ENCODE results near the gene PRKAB1. TPM values are rescaled to one million over a fixed set of nuclear protein-coding genes. Genes with fewer than 3 reads are reported as not detected.
A peak's percentile ranks its signal among the peaks of the same experiment; 100 is the strongest.

Gene PRKAB1
- total RNA-seq, 1 experiment from 2014 or later: 34.1 TPM

- Histone ChIP-seq H3K4me1 (ENCODE audit: insufficient read depth, low read length, poor library complexity, severe bottlenecking) (peaks cover 63% of the 10 kb centered on the region), H3K36me3 (ENCODE audit: insufficient read depth, low read length, poor library complexity, severe bottlenecking) (no peaks in the 10 kb centered on the region), H3K4me3 (ENCODE audit: low read depth, low read length, poor library complexity, severe bottlenecking) (no peak overlapping the region), H3K27me3 (replicated peaks; ENCODE audit: insufficient read depth, low read depth, low read length, poor library complexity) (no peaks in the 10 kb centered on the region), H3K9me3 (ENCODE audit: low read depth, low read length, poor library complexity, severe bottlenecking) (peaks cover 16% of the 10 kb centered on the region), H3K27ac (ENCODE audit: low read depth, low read length, poor library complexity, severe bottlenecking) (peak overlapping the region; percentile 75)
- intact Hi-C loops (cut with micrococcal nuclease; ENCODE audit: unreplicated experiment): no loop called here
- BruUV-seq (replicated peaks): no TSS peak
- ChIA-PET POLR2A (ENCODE audit: low non-redundant PET) (no interaction called here), CTCF (no interaction called here)
- TF ChIP-seq CTCF (conservative IDR thresholded peaks at IDR 0.05; ENCODE audit: low read depth, low read length) (no peak), EZH2 (IDR thresholded peaks at IDR 0.05; ENCODE audit: borderline replicate concordance, low read depth, low read length, poor library complexity, severe bottlenecking) (no peak)
- DNase-seq (ENCODE audit: low spot score): no peak
Measured at GRCh38 chr12:119621878-119622277, 46.1 kb upstream of the PRKAB1 start.

GRCh38 chr12:119624966-119625365, 43.0 kb upstream of the PRKAB1 start:
- no peaks in the 10 kb centered on the region for H3K9me3 ChIP-seq (ENCODE audit: low read depth, low read length, poor library complexity, severe bottlenecking)
- no peak overlapping the region for H3K4me3 ChIP-seq (ENCODE audit: low read depth, low read length, poor library complexity, severe bottlenecking)
- no TSS peak for BruUV-seq (replicated peaks)
- peak; percentile 98 for DNase-seq (ENCODE audit: low spot score)
- H3K27ac ChIP-seq (ENCODE audit: low read depth, low read length, poor library complexity, severe bottlenecking): peak overlapping the region; percentile 66
- H3K27me3 ChIP-seq (replicated peaks; ENCODE audit: insufficient read depth, low read depth, low read length, poor library complexity): no peaks in the 10 kb centered on the region
- intact Hi-C loops (cut with micrococcal nuclease; ENCODE audit: unreplicated experiment): loop anchor here (1.0 kb wide), 1 partner anchor 32 kb away; the partner anchor contains the start of gene TMEM233
- H3K4me1 ChIP-seq (ENCODE audit: insufficient read depth, low read length, poor library complexity, severe bottlenecking): peaks cover 63% of the 10 kb centered on the region
- TF ChIP-seq EZH2 (IDR thresholded peaks at IDR 0.05; ENCODE audit: borderline replicate concordance, low read depth, low read length, poor library complexity, severe bottlenecking) (no peak), CTCF (conservative IDR thresholded peaks at IDR 0.05; ENCODE audit: low read depth, low read length) (no peak)
- POLR2A ChIA-PET (ENCODE audit: low non-redundant PET): interaction anchor here (0.7 kb wide), 1 partner anchor 215 kb away, joined by 6 read pairs; no protein-coding TSS in a partner anchor
- no peaks in the 10 kb centered on the region for H3K36me3 ChIP-seq (ENCODE audit: insufficient read depth, low read length, poor library complexity, severe bottlenecking)
- CTCF ChIA-PET: interaction anchor here (0.6 kb wide), 1 partner anchor 242 kb away, joined by 6 read pairs; no protein-coding TSS in a partner anchor

GRCh38 chr12:119627019-119627643, 40.8 kb upstream of the PRKAB1 start:
- no TSS peak for BruUV-seq (replicated peaks)
- no peak overlapping the region for H3K4me3 ChIP-seq (ENCODE audit: low read depth, low read length, poor library complexity, severe bottlenecking)
- POLR2A ChIA-PET (ENCODE audit: low non-redundant PET): no interaction called here
- intact Hi-C loops (cut with micrococcal nuclease; ENCODE audit: unreplicated experiment): no loop called here
- DNase-seq (ENCODE audit: low spot score): no peak
- H3K36me3 ChIP-seq (ENCODE audit: insufficient read depth, low read length, poor library complexity, severe bottlenecking): no peaks in the 10 kb centered on the region
- peaks cover 42% of the 10 kb centered on the region for H3K4me1 ChIP-seq (ENCODE audit: insufficient read depth, low read length, poor library complexity, severe bottlenecking)
- no peaks in the 10 kb centered on the region for H3K9me3 ChIP-seq (ENCODE audit: low read depth, low read length, poor library complexity, severe bottlenecking)
- H3K27ac ChIP-seq (ENCODE audit: low read depth, low read length, poor library complexity, severe bottlenecking): no peak overlapping the region
- TF ChIP-seq CTCF (conservative IDR thresholded peaks at IDR 0.05; ENCODE audit: low read depth, low read length) (no peak), EZH2 (IDR thresholded peaks at IDR 0.05; ENCODE audit: borderline replicate concordance, low read depth, low read length, poor library complexity, severe bottlenecking) (no peak)
- no peaks in the 10 kb centered on the region for H3K27me3 ChIP-seq (replicated peaks; ENCODE audit: insufficient read depth, low read depth, low read length, poor library complexity)
- CTCF ChIA-PET: no interaction called here
